Stimulated activated CD4-positive, alpha-beta T cell treated with anti-CD3 and anti-CD28 coated beads, Interleukin-15, amount 100 ng/mL, for 24 hours (primary cell): ENCODE measurements around the gene PTPN9.
"Not testable (repeated sequence)": the region's sequence is repeated elsewhere in the genome, so short reads cannot be mapped to it uniquely, and the experiment has no call there.

Experiments
- DNase-seq: peaks from one replicate; pipeline ENCODE4 v3.0.0-alpha.2; 2020

The PTPN9 gene

GRCh38 chr15:75525756-75526155, 53.4 kb downstream of the PTPN9 start:
- not testable (repeated sequence) for DNase-seq

- no peak for DNase-seq
Measured at GRCh38 chr15:75523011-75523410, 56.1 kb downstream of the PTPN9 start.

DNA sequence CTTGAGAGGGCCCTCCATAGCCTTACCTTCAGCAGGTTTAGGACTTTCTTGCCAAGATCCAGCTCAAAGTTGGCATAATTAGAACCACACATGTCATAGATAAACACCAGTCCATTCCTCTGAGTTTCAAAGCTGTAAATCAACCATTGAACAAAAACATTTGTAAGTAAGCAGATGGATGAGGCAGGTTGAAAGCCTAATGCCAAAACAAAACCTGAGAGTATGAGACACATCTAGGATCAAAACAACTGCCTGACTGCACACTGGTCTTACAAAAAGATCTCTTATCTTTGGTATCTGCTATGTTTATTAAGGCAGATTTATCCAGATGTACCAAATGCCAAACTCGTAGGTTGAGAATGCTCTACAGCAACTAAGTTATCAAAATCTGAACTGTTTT, 61.9 kb downstream of the PTPN9 start:
- DNase-seq: no peak

GRCh38 chr15:75508840-75509532, 70.1 kb downstream of the PTPN9 start:
- DNase-seq: peak; percentile 16

DNA sequence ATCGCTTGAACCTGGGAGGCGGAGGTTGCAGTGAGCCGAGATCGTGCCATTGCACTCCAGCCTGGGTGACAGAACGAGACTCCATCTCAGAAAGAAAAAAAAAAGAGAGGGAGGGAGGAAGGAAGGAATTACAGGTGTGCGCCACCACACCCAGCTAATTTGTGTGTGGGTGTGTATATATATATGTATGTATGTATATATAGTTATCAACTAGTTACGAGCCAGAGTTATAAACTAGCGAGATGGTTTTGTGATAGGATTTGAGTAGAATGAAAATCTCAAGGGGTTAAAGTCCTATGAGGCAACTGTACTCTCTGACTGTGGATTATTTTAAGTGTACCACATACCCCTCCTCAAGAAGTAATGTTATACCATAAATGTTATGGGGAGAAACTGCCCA, 76.8 kb downstream of the PTPN9 start:
- DNase-seq: no peak

GRCh38 chr15:75493732-75494131, 85.4 kb downstream of the PTPN9 start:
- DNase-seq: no peak

GRCh38 chr15:75483961-75484360, 95.2 kb downstream of the PTPN9 start:
- no peak for DNase-seq

DNA sequence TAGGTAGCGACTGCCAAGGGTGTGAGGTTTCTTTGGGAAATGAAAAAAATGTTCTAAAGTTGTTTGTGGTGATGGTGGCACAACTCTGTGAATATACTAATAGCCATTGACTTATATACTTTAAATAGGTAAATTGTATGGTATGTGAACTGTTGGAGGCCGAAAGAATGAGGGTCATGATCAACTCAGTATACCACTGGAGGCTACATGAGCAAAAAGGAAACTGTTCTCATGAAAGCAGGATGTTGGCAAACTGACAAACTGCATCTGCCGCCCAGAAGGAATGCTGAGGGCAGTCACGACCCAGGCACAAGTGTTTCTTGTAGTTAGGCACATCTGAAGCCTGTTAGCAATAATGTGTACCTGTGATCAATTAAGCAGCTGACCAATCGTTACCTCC, 95.6 kb downstream of the PTPN9 start:
- DNase-seq: not testable (repeated sequence)

DNA sequence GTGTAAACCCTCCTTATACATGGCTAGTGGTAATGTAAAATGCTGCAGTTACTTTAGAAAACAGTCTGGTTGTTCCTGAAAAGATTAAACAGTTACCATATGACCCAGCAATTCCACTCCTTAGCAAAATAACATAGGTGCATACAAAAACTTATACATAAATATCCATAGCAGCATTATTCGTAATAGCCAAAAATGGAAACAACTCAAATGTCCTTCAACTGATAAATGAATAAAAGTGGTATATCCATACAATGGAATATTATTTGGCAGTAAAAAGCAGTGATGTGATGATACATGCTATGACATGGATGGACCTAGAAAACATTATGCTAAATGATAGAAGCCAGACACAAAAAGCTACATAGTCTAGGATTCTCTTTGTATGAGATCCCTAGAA, 96.0 kb downstream of the PTPN9 start:
- DNase-seq: no peak

- not testable (repeated sequence) for DNase-seq
Measured at GRCh38 chr15:75480463-75480862, 98.7 kb downstream of the PTPN9 start.

- DNase-seq: no peak
Measured at GRCh38 chr15:75479670-75480069, 99.4 kb downstream of the PTPN9 start.

GRCh38 chr15:75477094-75477493, 102.0 kb downstream of the PTPN9 start:
- DNase-seq: not testable (repeated sequence)

DNA sequence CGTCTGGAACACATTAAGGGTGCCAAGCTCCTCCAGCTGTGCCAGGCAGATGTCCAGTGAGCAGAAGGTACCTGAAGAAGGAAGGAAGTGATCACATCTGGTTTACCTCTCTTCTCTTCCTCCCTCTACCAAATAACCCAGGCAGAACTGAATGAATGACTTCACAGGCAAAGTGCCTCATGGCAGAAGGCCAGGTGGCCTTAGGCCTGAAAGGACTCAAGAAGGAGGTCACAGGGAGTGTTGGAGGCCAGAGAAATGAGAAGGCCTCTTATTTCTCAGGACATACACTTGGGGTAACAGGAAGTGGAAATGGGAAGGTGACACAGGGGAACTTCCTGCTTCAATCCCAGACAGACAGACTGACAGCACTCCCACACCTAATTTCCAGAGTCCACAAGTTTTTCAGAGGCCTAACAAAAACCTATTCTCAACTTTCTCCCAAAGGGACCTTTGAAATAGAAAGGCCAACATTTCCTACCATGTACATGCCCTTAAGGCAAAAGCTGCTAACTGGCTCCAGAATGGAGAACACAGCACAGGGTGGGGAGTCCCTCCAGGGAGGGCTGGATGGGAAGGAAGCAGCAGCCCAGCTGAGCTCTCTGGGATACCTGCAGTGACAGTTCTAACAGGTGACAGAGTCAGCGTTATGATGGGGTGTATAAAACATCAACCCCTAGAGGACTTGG, 110.1 kb downstream of the PTPN9 start:
- no peak for DNase-seq

GRCh38 chr15:75460646-75461045, 118.5 kb downstream of the PTPN9 start:
- no peak for DNase-seq

DNA sequence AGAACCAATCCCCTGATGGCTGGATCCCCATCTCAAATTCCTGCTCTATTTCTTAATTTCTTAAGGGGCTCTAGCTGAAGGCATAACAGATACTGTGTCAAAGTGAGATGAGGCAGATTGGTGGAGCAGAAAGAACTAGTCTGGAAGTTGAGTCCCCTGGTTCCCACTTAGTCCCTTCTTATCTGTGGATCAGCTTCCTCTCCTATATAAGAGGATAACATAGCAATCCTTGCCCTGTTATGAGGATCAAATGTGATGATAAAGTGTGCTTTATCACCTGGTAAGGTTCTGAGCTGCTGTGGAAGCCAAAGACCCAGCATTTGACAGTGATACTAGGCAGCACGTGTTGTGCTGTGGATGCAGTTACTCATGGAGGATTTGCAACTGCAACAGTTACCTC, 119.5 kb downstream of the PTPN9 start:
- DNase-seq: no peak

DNA sequence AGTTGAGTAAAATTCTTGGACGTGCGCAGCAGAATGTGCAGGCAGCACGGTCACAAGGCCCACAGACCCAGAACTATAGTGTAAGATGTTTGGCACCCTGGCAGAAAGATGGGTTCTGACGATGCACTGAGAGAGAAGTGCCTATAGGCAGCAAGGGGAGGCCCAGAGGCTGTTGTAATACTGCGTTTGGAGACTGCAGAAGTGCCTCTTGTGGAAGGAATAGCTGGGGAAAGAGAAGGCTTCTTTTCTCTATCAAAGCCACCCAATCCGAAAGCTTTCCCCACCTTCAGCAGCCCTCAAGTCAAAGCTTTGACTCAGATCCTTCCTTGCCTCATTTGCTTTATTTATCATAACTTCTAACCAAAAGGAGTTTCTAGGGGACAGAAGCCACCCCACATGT, 122.4 kb downstream of the PTPN9 start:
- DNase-seq: no peak

GRCh38 chr15:75455982-75456531, 123.1 kb downstream of the PTPN9 start:
- DNase-seq: peak; percentile 66

- peak; percentile 94 for DNase-seq
Measured at GRCh38 chr15:75455424-75455981, 123.6 kb downstream of the PTPN9 start.

DNA sequence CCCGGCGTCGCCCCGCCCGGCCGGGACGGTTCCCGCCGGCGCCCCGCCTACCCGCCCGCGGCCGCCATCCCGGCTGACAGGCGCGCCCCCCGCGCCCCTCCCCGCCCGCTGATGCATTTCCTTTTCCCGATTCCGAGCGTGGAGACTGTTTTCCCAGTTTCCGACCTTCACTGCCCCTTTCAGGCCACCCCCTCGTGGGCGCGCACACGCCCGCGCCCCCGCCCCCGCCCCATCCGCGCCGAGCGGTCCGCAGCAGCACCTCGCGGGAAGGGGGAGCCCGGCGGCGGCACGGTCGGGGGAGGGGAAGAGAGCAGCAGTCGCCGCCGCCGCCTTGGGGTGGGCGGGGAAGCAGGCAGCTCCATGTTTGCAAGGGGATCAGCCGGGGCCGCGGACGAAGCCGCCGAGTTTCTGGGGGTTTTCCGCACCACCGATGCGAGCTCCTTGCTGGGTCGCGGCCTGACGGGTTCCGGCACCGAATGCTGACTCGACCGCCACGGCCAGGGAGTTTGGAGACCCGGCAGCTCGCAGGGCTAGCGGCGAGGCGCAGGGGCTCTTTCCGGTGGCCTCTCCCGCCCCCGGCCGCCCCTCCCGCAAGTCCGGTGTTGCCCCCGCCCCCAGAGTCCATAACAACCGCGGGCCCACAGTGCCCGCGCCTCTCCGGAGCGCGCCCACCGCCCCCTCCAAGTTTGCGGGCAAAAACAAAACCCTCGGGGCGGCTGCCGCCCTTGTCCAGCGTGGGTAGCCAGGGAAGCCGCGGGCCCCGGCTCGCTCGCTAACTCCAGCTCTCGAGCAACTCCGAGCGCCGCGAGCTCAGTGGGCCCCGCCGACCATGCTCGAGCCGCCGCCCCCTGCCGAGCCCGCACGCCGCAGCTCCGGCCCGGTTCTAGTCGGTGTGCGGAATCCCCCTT, 124.4 kb downstream of the PTPN9 start:
- peak; percentile 89 for DNase-seq

GRCh38 chr15:75453703-75454470, 125.2 kb downstream of the PTPN9 start:
- peak; percentile 98 for DNase-seq

- peak; percentile 86 for DNase-seq
Measured at GRCh38 chr15:75452865-75453702, 126.0 kb downstream of the PTPN9 start.
